HK-2 (cell line): ENCODE measurements around the gene RGS9BP.
"Not testable (repeated sequence)": the region's sequence is repeated elsewhere in the genome, so short reads cannot be mapped to it uniquely, and the experiment has no call there.

Experiments
- DNase-seq: peaks from one replicate; pipeline ENCODE4 v3.0.0-alpha.2; 2018; ENCODE audit not compliant: unreplicated experiment

The RGS9BP gene

GRCh38 chr19:32671883-32672593, 3.6 kb upstream of the RGS9BP start:
- DNase-seq: no peak

DNA sequence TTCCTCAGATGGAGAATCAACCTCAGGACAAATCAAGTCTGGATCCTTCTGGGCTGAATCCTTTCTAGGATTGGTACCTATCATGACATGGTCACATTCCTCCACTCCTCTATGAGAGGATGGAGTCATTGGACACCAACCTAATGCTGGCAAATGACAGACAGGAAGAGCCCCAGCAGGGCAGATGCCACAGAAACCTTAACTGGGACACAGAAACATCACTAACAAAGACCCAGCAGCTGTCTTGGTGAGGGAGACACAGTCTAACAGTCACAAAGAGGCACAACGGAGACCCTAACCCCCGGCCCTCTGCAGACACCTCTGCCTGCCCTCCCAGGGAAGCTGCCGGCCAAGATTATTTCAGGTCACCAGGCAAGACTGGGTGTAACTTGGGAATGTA, 2.8 kb upstream of the RGS9BP start:
- no peak for DNase-seq

DNA sequence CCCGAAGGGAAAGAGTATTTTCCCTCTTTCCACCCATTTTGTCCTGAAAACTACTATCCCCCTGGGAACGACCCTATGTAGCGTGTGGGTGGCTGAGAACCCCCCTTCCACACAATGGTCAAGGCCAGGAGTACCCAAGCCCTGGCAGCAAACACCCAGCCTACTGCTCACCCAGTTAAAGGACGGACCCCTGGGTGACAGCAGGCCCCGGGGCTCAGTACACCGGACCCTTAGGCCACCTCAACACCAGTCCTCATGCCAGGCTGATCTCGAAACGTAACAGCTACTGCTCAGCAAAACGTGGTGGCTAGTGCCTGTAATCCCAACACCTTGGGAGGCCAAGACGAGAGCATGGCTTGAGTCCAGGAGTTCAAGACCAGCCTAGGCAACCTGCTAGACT, 2.1 kb upstream of the RGS9BP start:
- DNase-seq: no peak

- DNase-seq: no peak
Measured at GRCh38 chr19:32674153-32674930, 1.3 kb upstream of the RGS9BP start.

DNA sequence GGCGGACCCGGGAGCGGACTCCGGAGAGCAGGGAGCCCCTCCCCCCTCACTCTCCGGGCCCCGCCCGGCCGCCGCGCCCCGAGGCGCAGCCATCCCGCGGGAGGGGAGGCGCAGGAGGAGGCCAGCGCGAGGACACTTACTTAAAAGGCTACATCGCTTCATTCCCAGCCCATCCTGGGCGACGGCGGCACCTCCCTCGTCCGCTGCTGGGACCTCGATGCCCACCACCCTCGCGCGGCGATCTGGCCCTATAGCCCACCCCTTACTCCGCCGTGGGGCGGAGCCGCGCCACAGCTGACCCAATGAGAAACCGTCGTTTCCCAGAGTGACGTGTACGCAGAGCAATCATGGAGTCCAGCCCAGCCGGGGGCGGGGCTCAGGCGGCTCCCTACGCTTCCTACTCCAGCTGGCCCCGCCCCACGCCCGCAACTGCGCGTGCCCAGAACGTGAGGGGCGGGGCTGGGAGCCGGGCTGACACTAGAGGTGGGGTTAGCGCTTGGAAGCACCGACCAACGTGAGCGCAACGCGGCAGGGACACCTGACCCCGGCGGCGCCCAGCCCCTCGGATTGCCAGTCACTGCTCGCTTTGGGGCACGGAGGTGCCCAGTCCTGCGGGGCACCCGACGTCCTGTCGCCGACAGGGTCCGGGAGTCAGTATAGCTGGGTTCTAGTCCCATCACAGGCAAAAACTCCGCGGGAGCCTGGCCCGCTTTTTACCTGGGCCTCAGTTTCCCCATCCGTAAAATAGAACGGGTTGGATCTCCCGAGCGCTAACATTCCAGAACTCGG, 523 bp upstream of the RGS9BP start, which contains the start of gene ANKRD27:
Gene ANKRD27, minus strand, starts transcription at position 250 of the 789 bp plus-strand sequence. CDS start 16,165 bp downstream, outside the sequence.
- peak; percentile 98 for DNase-seq

- DNase-seq: no peak
Measured at GRCh38 chr19:32676186-32676894, 692 bp downstream of the RGS9BP start.

DNA sequence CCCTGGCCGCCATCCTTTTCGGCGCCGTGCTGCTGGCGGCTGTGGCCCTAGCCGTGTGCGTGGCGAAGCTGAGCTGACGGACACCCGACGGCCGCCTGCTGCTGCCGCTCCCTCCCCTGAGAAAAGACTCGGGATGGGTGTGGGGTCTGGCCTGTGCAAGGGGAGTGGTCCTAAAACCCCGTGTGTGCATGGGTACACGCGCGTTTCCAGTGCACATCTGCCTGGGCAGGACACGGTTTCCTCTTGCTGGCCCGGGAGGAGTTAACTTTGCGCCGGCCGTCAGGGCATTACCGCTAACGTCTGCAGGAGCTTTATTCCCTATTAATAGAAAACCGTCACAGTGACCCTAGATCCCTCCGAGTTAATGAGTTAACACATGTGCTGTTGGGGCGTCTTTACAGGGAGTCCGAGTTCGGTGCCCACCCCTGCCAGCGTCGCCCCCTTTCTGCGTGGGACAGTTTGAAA, 1.3 kb downstream of the RGS9BP start:
- DNase-seq: no peak

DNA sequence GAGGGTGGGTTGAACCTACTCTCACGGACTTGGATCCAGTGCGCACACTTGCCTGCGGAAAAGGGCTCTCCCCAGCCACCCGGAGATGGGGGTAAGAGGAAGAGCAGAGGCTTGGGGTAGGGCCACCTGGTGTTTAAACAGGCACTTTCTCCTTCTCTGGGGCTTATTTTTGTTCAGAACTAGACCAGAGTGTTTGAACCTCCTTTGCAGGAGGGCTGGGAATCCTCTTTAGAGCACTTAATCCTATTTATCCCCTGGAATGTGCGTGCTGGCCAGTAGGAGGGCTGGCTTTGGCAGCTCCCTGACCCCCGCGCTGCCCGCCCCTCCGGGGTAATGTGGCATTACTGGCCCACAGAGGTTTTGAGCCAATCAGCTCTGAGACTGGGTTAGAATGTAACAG, 2.0 kb downstream of the RGS9BP start:
- no peak for DNase-seq

DNA sequence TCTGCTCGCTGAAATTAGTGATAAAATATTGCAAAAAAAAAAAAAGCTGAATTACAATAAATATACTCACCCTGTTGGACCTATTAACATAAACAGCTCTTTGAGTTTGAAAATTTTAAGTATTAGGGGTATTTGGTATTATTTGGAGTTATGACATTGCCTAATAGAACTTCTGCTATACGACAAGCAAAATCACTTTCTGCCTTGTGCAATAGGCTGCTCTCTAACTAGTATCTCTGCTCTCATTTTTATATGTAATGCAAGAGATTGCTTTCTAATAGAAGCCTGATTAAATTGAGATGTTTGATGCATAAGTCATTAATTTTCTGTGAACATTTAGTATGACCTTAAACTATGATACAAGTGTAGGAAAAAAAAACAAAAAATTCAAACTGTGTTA, 5.3 kb downstream of the RGS9BP start:
- DNase-seq: no peak

- DNase-seq: no peak
Measured at GRCh38 chr19:32682317-32682716, 6.7 kb downstream of the RGS9BP start.

GRCh38 chr19:32686847-32687475, 11.3 kb downstream of the RGS9BP start:
- no peak for DNase-seq

DNA sequence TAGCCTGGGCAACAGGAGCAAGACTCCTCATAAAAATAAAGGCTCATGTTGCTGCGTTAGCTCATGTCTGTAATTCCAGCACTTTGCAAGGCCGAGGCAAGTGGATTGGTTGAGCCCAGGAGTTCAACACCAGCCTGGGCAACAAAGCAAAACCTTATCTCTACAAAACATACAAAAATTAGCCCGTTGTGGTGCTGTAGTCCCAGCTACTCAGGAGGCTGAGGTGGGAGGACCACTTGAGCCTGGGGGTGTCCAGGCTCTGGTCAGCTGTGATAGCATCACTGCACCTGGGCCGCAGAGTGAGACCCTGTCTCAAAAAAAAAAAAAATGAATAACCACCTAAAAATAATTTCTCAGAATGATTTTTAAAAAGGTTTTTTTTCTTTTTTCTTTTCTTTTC, 12.0 kb downstream of the RGS9BP start:
- no peak for DNase-seq

GRCh38 chr19:32688311-32688710, 12.7 kb downstream of the RGS9BP start:
- no peak for DNase-seq

- peak; percentile 91 for DNase-seq
Measured at GRCh38 chr19:32691291-32691951, 15.8 kb downstream of the RGS9BP start, which contains the start of gene NUDT19. Gene NUDT19, plus strand, starts transcription at chr19:32691821. Its CDS starts 140 bp downstream, at chr19:32691961.

DNA sequence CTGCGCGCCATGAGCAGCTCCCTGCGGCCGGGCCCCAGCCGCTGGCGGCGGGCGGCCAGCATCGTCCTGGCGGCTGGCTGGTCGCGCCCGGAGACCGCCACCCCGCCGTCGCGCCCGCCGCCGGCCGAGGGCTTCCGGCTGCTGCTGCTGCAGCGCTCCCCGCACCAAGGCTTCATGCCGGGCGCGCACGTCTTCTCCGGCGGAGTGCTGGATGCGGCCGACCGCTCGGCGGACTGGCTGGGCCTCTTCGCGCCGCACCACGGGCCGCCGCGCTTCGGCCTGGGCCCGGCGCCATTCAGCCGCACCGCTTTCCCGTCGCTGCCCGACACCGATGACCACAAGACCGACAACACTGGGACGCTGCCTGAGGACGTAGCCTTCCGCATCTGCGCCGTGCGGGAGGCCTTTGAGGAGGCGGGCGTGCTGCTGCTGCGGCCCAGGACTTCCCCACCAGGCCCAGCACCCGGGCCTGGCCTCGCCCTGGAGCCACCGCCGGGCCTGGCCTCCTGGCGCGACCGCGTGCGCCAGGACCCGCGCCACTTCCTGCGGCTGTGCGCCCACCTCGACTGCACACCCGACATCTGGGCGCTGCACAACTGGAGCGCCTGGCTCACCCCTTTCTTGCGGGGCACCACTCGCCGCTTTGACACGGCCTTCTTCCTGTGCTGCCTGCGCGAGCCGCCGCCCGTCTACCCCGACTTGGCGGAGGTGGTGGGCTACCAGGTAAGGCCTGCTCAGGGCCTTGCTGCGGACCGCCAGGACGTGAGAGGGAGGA, 16.5 kb downstream of the RGS9BP start:
- peak; percentile 69 for DNase-seq

DNA sequence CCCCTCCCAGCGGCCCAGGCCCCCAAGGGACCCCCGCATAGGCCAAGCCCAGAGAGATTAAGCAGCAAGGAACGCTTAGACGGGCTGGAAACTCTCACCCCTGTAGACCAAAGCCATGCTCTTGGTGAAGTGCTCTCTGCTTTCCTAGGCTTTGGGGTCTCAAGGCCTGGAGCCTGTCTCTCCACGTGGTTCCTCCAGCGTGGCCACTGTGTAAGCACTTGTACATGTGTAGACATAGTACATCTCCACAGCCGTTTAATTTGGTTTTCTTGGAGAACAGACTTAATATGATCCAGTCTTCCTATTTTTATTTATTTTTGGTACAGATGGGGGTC, 17.0 kb downstream of the RGS9BP start:
- no peak for DNase-seq

GRCh38 chr19:32693151-32694108, 17.8 kb downstream of the RGS9BP start:
- not testable (repeated sequence) for DNase-seq

- DNase-seq: not testable (repeated sequence)
Measured at GRCh38 chr19:32694316-32694715, 18.7 kb downstream of the RGS9BP start.

GRCh38 chr19:32694851-32695250, 19.2 kb downstream of the RGS9BP start:
- not testable (repeated sequence) for DNase-seq
